ENCODE results near the gene RRBP1.
A peak's percentile ranks its signal among the peaks of the same experiment; 100 is the strongest.

The RRBP1 gene

DNA sequence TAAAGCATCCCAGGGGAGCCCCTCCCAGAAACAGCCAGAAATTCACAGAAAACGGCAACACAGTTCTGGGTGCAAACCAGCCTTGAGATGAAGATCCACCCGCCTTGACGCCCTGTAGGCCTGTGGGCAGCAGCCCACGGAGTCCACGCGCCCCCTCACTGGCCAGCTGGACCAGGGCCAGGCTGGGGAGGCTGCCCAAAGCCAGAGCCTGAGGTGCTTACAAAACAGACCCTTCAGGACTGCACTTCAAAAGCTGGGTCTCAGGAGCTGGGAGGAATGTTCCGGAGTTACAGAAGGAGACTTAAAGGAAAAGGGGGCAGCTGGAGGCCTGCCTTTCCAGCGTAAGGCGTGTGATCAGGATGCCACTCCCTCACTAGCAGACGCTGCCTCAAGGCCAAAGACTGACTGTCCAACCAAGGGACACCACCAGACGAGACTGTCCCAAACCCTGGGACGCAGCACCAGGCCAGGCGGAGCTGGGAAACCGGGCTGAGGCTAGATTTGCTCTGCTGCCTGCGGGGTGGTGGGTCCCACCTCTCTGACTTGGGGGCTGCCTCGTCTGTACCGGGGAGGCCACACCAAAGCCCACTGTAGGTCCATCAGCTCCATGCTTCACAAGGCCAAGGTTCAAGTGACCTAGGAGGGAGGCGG, 48.1 kb downstream of the RRBP1 start:
- no peak for DNase-seq

DNA sequence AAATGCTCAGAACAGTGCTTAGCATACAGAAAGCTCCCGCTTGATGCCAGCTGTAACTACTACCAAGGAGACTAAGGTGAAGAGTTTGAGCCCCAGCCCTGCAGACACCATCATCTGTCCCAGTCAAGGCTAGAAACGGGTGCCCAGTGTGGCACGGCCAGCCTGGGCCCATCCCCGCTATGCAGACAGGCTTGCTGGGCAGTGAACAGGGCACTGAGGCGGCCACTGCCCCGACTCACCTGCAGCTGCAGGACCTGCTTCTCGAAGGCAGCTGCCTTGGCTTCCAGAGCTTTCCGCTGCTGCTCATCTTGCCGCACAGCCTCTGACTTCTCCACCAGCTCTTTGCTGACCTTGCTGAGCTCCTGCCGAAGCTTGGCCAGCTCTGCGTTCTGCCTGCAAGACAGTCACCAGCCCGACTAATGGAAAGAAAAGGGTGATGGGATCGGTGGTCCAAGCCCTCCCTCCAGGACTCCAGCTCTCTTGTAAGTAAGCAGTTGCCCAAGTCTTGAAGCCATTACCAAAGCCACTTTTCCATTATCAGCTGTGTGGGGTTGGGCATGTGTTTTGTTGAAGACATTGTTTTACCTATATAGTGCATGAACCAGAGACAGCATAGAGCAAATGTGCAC, 48.7 kb downstream of the RRBP1 start:
- no peak for DNase-seq

- no peak for DNase-seq
Observed at GRCh38 chr20:17631576-17632319, 50.3 kb downstream of the RRBP1 start.

GRCh38 chr20:17630806-17631195, 51.2 kb downstream of the RRBP1 start:
- no peak for DNase-seq

DNA sequence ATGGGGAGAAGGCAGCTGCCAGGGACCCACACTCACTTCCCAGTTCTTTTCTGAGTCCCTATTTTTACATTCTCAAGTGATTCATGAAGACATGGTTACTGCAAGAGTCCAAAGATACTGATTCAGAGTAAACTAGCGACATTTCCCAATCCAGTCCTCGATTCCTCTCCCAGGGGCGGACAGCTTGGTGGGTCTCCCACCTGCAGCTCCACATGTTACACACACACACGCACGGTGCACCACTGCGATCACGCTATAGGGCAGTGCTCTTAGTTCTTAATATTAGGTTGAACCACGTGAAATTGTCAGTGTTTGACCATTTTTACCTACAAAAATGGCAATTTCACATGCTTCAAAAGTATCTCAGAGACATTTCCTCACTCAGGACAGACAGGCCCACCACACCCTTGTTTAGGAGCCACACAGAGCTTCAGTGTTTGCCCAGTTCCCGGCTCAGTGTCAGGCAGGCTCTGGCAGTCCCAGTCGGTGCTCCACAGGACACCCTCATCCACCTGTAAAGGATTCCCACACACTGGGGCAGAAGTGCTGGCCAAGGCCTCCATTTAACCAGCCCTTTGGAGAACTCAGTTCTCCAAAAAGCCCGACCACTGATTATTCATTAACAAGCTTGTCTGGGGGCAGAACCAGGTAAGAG, 51.8 kb downstream of the RRBP1 start:
- no peak for DNase-seq

- DNase-seq, result no peak
Observed at GRCh38 chr20:17629678-17630089, 52.4 kb downstream of the RRBP1 start.

DNA sequence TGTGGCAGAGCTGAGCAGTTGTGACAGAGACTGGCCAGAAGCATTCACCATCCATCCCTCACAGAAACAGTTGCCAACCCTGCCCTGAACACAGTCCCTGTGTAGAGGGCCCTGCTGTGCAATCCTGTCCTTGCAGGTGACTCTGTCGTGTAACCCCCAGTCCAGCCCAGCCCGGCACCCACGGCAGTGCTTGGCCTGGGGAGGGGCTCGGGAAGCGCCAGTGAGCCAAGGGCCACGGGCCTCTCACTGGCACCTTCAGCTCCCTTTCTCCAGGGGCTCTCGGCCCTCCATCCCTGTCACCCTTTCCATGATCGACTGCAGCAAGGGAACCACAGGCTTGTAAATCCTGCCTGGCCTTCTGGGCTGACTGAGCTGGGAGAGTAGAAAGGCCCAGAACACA, 53.0 kb downstream of the RRBP1 start:
- no peak for DNase-seq

DNA sequence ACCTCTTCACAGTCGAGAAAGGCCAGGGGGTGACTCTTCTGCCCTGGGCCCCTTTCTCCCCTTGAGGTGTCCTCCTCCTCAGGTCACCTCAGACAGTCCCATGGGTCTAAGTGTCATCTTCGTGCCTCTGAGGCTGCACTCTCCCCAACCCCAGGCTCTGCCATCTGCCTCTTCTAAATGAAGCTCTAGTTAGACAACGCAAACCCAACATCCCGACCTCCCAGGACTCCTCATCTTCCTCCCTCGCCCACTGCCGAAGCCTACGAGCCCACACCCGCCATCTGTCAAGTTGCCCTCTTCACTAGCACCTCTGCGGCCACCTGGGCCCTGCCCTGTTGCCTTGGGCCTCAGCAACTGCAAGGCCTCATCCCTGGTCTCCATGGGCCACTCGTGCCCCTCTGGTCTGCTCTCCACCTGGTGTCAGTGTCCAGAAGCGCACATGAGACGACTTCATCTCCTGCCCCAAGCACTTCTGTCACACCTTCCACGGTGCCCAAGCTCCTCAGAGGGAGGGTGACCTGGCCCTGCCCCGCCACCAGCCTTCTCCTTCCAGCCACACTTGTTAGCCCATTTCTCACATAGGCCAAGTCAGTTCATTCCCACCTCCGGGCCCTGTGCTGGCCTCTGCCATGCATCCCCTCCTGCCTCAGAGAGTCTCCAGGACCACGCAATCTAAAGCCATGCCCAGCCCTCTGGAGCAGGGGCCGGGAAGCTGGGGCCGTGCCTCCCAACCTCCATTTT, 53.8 kb downstream of the RRBP1 start:
- no peak for DNase-seq

GRCh38 chr20:17627101-17627955, 54.7 kb downstream of the RRBP1 start:
- no peak for DNase-seq

DNA sequence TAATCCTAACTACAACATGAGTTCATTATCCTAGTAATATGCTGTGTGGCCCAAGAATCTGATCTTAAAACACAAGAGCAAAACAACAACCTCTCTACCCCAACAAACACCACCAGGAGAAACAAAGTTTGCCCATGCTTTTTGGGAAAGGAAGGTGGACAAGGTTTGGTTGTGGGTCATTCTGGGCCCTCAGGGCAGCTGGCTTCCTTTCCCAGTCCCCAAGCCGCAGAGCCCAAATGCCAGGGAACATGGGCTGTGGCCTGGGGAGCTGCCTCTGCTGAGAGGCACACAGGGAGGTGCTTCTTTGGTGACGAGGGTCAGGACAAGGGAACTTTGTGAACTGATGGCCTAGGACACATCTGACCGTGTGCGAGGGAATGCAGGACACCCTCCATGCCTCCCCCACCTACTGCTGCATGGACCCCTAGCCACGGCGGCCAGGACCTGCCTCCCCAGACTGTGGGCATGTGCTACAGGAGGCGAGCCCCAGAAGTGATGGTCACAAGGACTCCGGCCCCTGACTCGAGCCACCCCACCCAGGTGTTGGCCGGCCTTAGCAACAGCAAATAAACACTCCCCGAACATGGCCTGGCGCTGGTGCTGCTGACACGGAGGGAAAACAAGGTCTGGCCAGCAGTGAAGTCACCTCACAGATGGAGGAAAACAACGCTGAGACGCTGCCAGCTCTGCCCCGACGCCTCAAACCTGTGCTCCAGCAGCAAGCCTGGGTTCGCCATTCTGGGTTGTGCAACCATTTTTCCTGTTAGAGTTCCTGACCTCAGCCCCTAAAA, 55.6 kb downstream of the RRBP1 start:
- DNase-seq, result no peak

DNA sequence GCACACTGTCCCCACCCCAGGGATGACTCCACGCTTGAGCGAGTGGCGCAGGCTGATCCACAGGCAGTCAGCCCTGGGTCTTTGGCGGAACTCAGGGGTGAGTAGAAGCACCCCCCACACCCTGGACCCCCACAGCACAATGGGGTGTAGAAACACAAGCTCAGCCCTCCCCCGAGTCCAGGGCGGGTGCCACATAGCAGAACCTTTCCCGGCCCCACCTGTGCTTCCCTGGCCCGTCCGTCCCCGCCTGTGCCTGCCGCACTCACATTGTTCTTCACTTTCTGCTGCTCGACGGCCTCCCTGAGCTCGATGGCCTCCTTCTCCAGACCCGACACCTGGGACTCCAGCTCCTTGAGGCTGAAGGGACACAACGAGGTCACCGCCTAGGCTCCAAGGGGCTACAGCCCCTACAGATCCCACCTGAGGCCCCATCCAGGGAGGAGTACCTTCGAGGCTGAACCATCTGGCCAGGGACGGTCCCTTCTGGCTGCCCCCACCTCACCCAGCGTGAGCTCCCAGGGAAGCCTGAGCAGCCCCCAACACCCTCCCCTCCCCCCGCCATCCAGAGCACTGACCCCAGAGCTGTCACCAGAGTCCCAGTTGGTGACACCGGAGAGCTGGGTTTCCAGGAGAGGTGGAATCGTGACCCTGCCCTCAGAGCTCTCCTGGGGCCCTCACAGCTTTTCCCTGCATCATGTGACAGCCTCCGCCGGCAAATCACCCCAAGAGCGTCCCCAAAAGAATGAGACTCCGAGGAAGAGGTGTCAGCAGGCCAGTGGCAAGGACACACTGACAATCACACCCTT, 56.6 kb downstream of the RRBP1 start:
- no peak for DNase-seq

DNA sequence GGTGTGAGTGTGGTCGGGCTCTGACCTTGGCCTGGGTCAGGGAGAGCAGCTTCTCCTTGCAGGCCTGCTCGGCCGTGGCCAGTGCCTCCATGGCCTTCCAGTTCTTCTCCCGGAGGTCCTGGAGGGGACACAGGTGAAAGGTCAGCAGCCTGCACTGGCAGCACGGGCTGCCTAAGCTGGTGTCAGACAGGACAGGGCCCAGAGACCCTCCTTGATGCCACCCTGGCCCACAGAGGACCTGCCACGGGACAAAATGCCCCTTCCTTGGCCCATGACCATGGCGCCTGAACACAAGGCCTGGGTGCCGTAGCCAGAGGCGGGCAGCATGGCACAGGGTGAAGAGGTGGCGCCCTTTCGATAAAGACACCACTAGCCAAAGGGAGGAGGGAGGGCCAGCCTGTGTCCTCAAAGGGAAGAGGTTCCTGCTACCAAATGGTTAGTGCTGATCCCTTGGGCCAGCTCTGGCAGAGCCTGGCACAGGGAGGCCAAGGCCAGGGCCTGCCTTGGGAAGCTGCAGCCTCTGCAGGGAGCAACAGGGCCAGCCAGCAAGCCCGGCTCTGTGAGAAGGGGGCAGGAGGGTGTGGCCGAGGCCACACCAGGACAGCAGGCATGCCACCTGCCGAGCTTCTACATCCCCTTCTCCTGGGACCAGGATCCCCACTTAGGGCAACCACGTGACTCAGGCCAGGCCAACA, 57.3 kb downstream of the RRBP1 start:
- DNase-seq, result peak; percentile 38 to 76

- DNase-seq, result no peak
Observed at GRCh38 chr20:17624070-17624469, 58.0 kb downstream of the RRBP1 start.

- no peak for DNase-seq
Observed at GRCh38 chr20:17622851-17623508, 59.1 kb downstream of the RRBP1 start.

DNA sequence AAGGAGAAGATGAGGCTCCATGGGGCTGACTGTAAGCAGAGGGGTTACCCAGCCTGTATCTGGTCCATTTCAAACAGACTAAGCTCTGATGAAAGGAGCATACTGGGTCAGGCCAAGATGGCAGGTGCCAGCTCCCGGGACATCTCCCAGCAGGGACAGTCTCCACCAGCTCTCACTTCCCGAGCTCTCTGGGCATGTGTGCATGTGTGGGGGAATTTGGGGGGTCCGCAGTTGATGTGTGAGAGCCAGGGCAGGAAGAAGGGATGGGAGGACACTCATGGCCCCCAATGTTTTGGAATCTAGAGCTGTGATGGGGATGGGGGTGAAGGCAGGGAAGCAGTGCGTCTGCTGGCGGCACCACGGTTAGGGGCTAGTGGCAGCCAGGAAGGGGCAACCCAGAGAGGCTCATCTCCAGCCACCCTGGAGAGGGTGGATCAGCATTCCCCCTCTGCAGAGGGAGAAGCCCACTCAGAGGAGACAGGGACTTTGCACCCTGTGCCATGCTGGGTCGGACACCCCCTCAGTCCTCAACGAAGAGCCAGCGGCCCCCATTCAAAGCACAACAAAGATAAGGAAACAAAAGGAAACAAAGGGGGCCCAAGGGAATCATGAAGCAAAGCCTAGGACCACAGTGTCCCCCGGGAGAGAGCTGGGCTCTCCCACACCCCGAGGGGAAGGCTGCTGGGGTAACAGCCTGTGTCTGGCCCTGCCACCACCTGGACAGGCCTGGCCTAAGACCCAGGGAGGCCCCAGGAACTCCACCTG, 59.8 kb downstream of the RRBP1 start:
- DNase-seq, result no peak

- no peak for DNase-seq
Observed at GRCh38 chr20:17621229-17621968, 60.6 kb downstream of the RRBP1 start.
